LNCaP clone FGC (cell line): Measurements from ENCODE around the gene PRKG1.

ENCODE experiments used
- DNase-seq: peaks from one replicate; pipeline ENCODE4 v3.0.0-alpha.2; 2011; ENCODE audit warnings: low read depth
- H3K4me3 ChIP-seq: 2 replicates; pipeline ENCODE4 v1.5.1; 2011; ENCODE audit warnings: mild to moderate bottlenecking, low read depth, low read length, control low read depth
- CTCF ChIP-seq: IDR thresholded peaks from 2 replicates; pipeline ENCODE4 v1.5.1; 2012; ENCODE audit warnings: mild to moderate bottlenecking; ENCODE audit not compliant: control insufficient read depth, insufficient read depth; ENCODE audit errors: extremely low read depth

PRKG1 gene

GRCh38 chr10:51789903-51790302, 715.6 kb downstream of the PRKG1 start:
- TF ChIP-seq CTCF, result no peak
- no peak overlapping the region for H3K4me3 ChIP-seq
- no peak for DNase-seq

DNA sequence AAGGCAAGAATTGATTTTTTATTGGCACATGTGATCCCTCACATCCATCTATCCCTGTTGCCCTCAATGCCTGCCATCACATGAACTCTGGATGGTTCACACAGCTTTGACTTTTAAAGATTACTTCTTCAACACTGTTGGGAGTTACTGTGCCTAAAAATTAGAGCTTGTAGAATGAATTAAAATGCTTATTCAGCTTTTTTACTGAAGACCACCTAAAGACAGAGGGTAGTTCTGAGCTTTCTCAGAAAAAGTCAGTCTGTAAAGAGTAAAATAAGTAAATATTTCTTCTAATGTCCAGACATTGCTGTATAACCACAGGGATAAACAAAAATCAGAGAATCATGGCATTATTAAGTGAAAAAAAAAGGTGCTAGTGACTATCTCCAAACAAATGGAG, 718.4 kb downstream of the PRKG1 start:
- no peak for DNase-seq
- TF ChIP-seq CTCF, result no peak

DNA sequence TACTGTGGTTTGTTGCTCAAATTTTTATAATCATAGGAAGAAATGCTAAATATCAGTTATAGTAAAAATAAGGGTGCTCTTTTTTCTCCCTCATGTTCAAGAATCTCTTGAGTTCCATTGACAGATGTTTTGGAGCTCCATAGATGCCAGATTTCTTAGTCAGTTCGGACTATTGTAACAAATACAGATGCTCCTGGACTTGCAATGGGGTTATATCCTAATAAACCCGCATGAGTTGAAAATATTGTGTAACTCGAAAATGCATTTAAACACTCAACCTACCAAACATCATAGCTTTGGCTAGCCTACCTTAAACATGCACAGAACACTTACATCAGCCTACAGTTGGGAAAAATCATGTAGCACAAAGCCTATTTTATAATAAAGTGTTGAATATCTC, 725.8 kb downstream of the PRKG1 start:
- DNase-seq, result no peak
- H3K4me3 ChIP-seq, result no peak overlapping the region
- no peak for TF ChIP-seq CTCF

More for the DNA sequence above, 718.4 kb downstream of the PRKG1 start:
- H3K4me3 ChIP-seq, result no peak overlapping the region

DNA sequence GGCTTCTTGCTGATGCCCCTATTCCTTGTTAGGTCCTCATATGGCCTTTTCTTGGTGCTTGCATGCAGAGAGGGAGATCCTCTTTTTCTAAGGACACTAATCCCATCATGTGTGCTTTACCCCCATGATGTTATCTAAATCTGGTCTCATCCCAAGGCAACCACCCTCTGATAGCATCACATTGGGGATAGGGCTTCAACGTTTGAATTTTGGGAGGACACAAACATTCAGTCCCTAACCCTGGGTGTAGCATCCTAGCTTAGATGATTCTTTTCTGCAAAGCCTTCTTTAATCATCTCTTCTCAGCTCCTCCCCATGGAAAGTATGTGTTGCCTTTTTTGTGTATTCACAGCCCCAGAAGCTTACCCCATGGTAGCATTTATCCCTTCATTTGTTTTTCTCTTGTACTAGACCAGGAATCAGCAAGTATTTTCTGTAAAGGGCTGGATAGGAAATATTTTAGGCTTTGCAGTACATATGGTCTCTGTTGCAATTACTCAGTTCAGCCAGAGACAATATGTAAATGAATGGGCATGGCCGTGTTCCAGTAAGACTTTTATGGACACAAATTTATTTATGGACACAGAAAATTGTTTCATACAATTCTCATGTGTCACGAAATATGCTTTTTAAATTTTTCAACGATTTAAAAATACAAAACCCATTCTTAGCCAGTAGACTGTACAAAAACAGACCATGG, 726.6 kb downstream of the PRKG1 start:
- TF ChIP-seq CTCF, result no peak

GRCh38 chr10:51802030-51802429, 727.7 kb downstream of the PRKG1 start:
- H3K4me3 ChIP-seq, result no peak overlapping the region
- no peak for TF ChIP-seq CTCF
- no peak for DNase-seq

More for the DNA sequence above, 726.6 kb downstream of the PRKG1 start:
- DNase-seq, result no peak
- H3K4me3 ChIP-seq, result no peak overlapping the region

DNA sequence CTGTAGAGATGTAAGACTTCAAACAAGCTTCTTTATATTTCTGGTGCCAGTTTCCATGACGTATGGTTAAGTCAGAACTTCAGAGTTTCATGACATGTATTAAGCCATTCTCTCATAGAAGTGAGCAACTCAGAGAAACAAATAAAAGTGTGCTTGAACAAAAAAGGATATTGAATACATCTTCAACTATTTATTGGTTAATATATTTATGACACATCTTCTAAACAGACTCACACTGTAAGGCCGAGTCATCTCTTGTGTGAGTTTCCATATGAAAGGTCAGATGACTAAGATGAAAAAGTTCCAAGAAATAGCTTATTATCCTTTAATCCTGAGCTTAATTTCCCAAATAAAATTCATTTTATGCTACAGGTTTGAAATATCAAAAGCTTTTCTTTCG, 730.6 kb downstream of the PRKG1 start:
- H3K4me3 ChIP-seq, result no peak overlapping the region
- TF ChIP-seq CTCF, result no peak
- no peak for DNase-seq
